Urinary bladder (tissue), 4 donors: ENCODE data around the gene RNF141. TPM values are rescaled to one million over a fixed set of nuclear protein-coding genes. Genes with fewer than 3 reads are reported as not detected.
A peak's percentile ranks its signal among the peaks of the same experiment; 100 is the strongest.

Experiments
- DNase-seq: peaks from one replicate; pipeline ENCODE4 v3.0.0-alpha.2; 2015; ENCODE audit errors: extremely low spot score
- H3K27ac ChIP-seq: one replicate; pipeline ENCODE4 v1.5.1; 2013; ENCODE audit warnings: low read depth, mild to moderate bottlenecking, moderate library complexity
- H3K36me3 ChIP-seq: one replicate; pipeline ENCODE4 v1.6.1; 2013; ENCODE audit warnings: mild to moderate bottlenecking, moderate library complexity; ENCODE audit not compliant: insufficient read depth
- H3K4me1 ChIP-seq: one replicate; pipeline ENCODE4 v1.6.1; 2013; ENCODE audit warnings: mild to moderate bottlenecking, moderate library complexity; ENCODE audit not compliant: insufficient read depth
- H3K4me3 ChIP-seq: one replicate; pipeline ENCODE4 v1.5.1; 2013; ENCODE audit warnings: low read depth, low read length
- WGBS: extraction: QIAGEN DNeasy Blood & Tissue Kit; methylation state at CpG from one replicate; pipeline ENCODE4 v1.1.7; 2013; 5-methylcytosine and 5-hydroxymethylcytosine counted together
- polyA plus RNA-seq: library from polyadenylated mRNA; stranded (reverse); fragments of 200-250 nt; gene quantifications from one replicate; pipeline ENCODE4 v1.2.3, GENCODE V29; 2013
- total RNA-seq: library from RNA; depleted of rRNA; stranded (reverse); fragments of >200 nt; gene quantifications from one replicate; pipeline ENCODE4 v1.2.3, GENCODE V29; 2014
- donor health status: healthy with polysubstance abuse.
- donor health status: healthy.

RNF141 gene
- total and polyA plus RNA-seq, 2 donors = 16.4 to 52.0 TPM

- DNase-seq = no peak
- Histone ChIP-seq H3K4me3 (no peak overlapping the region), H3K4me1 (no peaks in the 10 kb centered on the region), H3K36me3 (peaks cover 4% of the 10 kb centered on the region), H3K27ac (no peak overlapping the region)
- 52% methylated on average over 1 of the region's 1 CpG for WGBS
Observed at GRCh38 chr11:10524471-10524870, 16.5 kb downstream of the RNF141 start.

DNA sequence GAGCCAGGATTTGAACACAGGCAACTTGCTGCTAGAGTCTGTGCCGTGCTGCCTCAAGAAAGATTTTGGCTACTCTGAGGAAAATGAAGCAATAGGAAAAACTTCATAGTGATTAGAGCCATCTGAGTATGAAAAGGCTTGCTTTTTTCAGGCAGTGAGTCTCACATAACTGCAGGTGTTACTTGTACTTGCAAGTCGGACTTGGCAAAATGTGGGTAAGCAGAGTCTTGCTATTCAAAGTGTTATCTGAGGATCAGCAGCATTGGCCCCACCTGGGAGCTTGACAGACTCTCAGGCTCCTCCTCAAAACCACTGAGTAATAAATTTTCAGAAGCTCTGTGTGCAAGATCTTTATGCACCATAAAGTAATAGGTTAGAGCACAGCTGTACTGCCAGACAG lies 18.1 kb downstream of the RNF141 start:
- Histone ChIP-seq H3K27ac (no peak overlapping the region), H3K4me1 (no peaks in the 10 kb centered on the region), H3K36me3 (peaks cover 2% of the 10 kb centered on the region), H3K4me3 (no peak overlapping the region)
- peak; percentile 36 for DNase-seq
- 62% methylated on average over 2 of the region's 2 CpGs for WGBS

- no peak overlapping the region for H3K27ac ChIP-seq
- WGBS = 39% methylated on average over 1 of the region's 1 CpG
- H3K4me3 ChIP-seq = no peak overlapping the region
- H3K36me3 ChIP-seq = no peaks in the 10 kb centered on the region
- no peak for DNase-seq
- no peaks in the 10 kb centered on the region for H3K4me1 ChIP-seq
Observed at GRCh38 chr11:10522276-10522675, 18.7 kb downstream of the RNF141 start.

DNA sequence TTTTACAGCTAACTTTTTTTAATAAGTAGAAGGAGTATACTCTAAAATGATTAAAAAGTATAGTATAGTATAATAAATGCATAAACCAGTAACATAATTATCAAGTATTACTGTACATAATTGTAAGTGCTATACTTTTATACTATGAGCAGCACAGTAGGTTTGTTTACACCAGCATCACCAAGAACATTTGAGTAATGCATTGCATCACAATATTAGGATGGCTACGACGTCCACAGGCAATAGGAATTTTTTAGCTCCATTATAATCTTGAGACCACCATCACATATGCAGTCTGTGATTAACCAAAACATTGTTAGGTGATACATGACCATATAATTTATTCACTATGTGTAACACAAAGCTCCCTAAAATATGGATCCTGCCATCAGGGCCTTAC lies 20.4 kb downstream of the RNF141 start:
- no peak overlapping the region for H3K4me3 ChIP-seq
- H3K4me1 ChIP-seq = no peaks in the 10 kb centered on the region
- DNase-seq = no peak
- no peaks in the 10 kb centered on the region for H3K36me3 ChIP-seq
- no peak overlapping the region for H3K27ac ChIP-seq
- 90% methylated on average over 2 of the region's 2 CpGs for WGBS

DNA sequence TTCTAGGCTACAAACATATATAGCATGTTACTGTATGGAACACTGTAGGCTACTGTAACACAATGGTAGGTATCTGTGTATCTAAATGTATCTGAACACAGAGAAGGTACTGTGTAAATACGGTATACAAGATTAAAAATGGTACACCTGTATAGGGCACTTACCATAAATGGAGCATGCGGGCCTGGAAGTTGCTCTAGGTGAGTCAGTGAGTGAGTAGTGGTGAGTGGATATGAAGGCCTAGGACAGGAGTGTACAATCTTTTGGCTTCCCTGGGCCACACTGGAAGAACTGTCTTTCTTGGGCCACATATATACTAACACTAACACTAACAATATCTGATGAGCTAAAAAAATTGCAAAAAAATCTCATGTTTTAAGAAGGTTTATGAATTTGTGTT lies 21.4 kb downstream of the RNF141 start:
- no peak for DNase-seq
- H3K4me3 ChIP-seq = no peak overlapping the region
- 98% methylated on average over 2 of the region's 2 CpGs for WGBS
- no peaks in the 10 kb centered on the region for H3K4me1 ChIP-seq
- no peaks in the 10 kb centered on the region for H3K36me3 ChIP-seq
- no peak overlapping the region for H3K27ac ChIP-seq

- Histone ChIP-seq H3K27ac (no peak overlapping the region), H3K4me1 (no peaks in the 10 kb centered on the region), H3K4me3 (no peak overlapping the region), H3K36me3 (no peaks in the 10 kb centered on the region)
- no peak for DNase-seq
- WGBS = 91% methylated on average over 2 of the region's 2 CpGs
Observed at GRCh38 chr11:10518891-10519290, 22.1 kb downstream of the RNF141 start.

GRCh38 chr11:10518123-10518522 lies 22.9 kb downstream of the RNF141 start:
- Histone ChIP-seq H3K4me1 (no peaks in the 10 kb centered on the region), H3K27ac (no peak overlapping the region), H3K36me3 (no peaks in the 10 kb centered on the region), H3K4me3 (no peak overlapping the region)
- no peak for DNase-seq

GRCh38 chr11:10515418-10515817 lies 25.6 kb downstream of the RNF141 start:
- no peak overlapping the region for H3K4me3 ChIP-seq
- DNase-seq = no peak
- no peak overlapping the region for H3K27ac ChIP-seq
- 94% methylated on average over 3 of the region's 3 CpGs for WGBS
- no peaks in the 10 kb centered on the region for H3K36me3 ChIP-seq
- no peaks in the 10 kb centered on the region for H3K4me1 ChIP-seq

- 88% methylated on average over 2 of the region's 2 CpGs for WGBS
- Histone ChIP-seq H3K36me3 (no peaks in the 10 kb centered on the region), H3K27ac (no peak overlapping the region), H3K4me3 (no peak overlapping the region), H3K4me1 (no peaks in the 10 kb centered on the region)
- DNase-seq = no peak
Observed at GRCh38 chr11:10514709-10515108, 26.3 kb downstream of the RNF141 start.

GRCh38 chr11:10514202-10514601 lies 26.8 kb downstream of the RNF141 start:
- Histone ChIP-seq H3K4me3 (no peak overlapping the region), H3K36me3 (no peaks in the 10 kb centered on the region), H3K27ac (no peak overlapping the region), H3K4me1 (no peaks in the 10 kb centered on the region)
- 38% methylated on average over 2 of the region's 2 CpGs for WGBS
- DNase-seq = no peak

- Histone ChIP-seq H3K4me3 (no peak overlapping the region), H3K4me1 (no peaks in the 10 kb centered on the region), H3K27ac (no peak overlapping the region), H3K36me3 (no peaks in the 10 kb centered on the region)
- no peak for DNase-seq
- 82% methylated on average over 10 of the region's 10 CpGs for WGBS
Observed at GRCh38 chr11:10511181-10511621, 29.8 kb downstream of the RNF141 start.

GRCh38 chr11:10506008-10506370 lies 35.0 kb downstream of the RNF141 start:
- no peak for DNase-seq
- Histone ChIP-seq H3K27ac (no peak overlapping the region), H3K4me1 (no peaks in the 10 kb centered on the region), H3K36me3 (no peaks in the 10 kb centered on the region), H3K4me3 (no peak overlapping the region)

- no peaks in the 10 kb centered on the region for H3K4me1 ChIP-seq
- no peak overlapping the region for H3K27ac ChIP-seq
- H3K4me3 ChIP-seq = no peak overlapping the region
- whole genome bisulfite sequencing = 90% methylated on average over 6 of the region's 6 CpGs
- no peak for DNase-seq
- H3K36me3 ChIP-seq = no peaks in the 10 kb centered on the region
Observed at GRCh38 chr11:10505278-10506007, 35.5 kb downstream of the RNF141 start.

DNA sequence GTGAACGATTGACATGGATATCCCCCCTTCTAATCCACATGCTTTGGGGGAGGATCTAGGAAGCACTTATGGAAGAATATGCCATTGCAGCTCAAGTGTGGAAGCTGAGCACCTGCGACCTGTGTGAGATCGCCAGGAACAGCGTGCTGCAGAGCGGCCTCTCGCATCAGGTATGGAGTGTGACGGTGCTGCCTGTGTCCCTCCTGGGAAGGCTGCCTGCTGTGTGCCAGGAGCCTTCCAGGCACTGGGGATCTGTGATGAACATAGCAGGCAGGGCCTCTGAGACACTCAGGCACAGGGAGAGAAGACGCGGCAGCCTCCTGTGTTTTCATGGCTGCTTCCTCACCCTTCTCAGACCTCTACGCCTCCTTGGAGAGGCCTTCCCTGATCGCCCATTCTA lies 36.5 kb downstream of the RNF141 start:
- Histone ChIP-seq H3K36me3 (no peaks in the 10 kb centered on the region), H3K4me3 (no peak overlapping the region), H3K27ac (no peak overlapping the region), H3K4me1 (no peaks in the 10 kb centered on the region)
- no peak for DNase-seq
- WGBS = 93% methylated on average over 11 of the region's 11 CpGs
